GM10847 (cell line): ENCODE data around the gene TCF7L2.

Source experiments
- POLR2A ChIP-seq: IDR thresholded peaks from 2 replicates; pipeline ENCODE4 v1.6.1; 2011; ENCODE audit not compliant: insufficient read length; ENCODE audit errors: extremely low read depth

The TCF7L2 gene

DNA sequence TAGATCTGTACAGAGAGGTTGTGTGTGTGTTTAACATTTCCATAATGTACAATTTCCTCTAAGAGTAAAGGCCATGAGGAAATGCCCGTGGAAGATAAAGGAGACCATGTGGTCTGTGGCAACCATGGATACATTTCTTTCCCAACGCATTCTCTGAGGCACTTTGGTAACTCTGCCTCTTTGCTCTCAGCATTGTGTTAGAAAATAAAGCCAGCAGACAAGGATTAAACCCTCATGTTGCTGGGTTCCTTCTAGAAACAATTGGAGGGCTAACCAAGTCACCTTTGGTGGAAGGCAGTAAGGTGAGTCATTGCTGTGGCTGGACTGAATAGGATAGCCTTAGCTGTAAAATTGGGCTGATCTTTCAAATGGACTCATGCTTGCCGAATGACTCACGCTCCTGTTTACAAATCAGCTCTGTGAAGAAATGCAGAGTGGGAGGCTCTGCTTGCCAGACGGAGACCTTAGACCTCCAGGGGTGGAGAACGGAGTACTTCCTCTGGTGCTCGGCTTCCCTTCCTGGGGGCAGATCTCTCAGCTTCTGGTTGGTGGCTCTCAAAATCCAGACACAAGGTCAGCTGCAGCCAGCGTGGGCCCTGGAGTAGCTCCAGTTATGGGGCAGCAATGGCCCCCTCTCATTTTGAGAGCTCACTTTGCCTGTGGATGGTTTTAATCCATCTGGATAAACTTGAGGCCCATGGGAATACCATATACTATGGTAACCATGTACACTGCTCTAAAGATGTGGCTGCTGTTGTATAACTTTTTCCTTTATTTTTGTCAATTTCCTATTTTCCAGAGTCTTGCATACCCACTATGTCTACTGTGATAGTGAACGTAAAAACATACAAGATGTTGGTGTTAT lies 137.3 kb downstream of the TCF7L2 start:
- TF ChIP-seq POLR2A, result no peak

DNA sequence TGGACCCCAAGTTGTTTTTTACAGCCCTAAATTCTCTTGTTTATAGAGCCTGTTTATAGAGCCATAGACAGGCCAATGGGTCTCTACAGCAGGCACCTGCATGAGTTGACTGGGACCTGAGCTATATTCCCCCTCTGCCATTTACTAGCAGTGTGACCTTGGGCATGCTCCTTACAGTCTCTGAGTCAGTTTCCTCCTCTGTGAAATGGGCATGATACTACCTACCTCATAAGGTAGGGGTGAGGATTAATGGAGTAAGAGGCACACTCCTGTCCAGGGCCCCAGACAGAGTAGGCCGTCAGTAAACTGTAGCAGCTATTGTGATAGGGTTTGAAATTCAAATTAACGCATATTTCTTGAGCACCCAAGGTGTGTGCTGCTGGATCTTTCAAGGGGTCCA lies 138.1 kb downstream of the TCF7L2 start:
- TF ChIP-seq POLR2A, result no peak

DNA sequence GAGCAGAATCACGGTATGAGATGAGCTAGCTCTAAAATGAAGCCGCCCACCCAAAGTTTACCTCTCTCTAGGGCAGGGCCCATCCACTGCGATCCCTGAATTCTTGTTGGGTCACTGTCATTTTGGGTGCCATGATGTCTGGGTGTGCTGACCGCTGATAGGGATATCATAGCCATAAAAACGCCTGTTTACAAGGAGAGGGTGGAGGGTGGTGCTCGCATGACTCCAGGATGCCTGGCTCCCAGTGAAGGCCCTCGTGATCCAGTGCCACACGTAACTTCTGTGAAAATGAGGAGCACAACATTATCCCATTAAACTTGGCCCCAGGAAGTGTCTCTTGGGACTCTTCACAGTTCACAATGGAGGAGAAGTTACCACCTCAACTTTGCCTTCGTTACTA lies 139.5 kb downstream of the TCF7L2 start:
- no peak for TF ChIP-seq POLR2A

DNA sequence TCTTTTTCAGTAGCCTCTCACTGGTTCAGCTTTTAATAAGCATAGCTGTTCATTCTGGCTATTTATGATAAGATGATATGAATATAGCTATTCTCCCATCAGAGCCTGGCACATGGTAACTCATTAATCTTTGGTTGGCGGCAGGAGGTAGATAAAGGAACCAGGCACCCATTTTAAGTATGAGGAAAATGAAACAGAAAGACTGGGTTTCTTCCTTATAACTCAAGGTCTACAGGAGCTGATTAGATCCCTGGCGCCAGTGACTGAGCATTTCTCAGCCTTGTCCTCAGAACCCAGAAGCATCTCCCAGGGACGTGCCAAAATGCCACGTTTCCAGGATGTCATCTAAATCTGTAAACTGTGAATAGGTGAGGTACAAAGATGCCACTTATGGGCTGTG lies 141.9 kb downstream of the TCF7L2 start:
- TF ChIP-seq POLR2A, result no peak

DNA sequence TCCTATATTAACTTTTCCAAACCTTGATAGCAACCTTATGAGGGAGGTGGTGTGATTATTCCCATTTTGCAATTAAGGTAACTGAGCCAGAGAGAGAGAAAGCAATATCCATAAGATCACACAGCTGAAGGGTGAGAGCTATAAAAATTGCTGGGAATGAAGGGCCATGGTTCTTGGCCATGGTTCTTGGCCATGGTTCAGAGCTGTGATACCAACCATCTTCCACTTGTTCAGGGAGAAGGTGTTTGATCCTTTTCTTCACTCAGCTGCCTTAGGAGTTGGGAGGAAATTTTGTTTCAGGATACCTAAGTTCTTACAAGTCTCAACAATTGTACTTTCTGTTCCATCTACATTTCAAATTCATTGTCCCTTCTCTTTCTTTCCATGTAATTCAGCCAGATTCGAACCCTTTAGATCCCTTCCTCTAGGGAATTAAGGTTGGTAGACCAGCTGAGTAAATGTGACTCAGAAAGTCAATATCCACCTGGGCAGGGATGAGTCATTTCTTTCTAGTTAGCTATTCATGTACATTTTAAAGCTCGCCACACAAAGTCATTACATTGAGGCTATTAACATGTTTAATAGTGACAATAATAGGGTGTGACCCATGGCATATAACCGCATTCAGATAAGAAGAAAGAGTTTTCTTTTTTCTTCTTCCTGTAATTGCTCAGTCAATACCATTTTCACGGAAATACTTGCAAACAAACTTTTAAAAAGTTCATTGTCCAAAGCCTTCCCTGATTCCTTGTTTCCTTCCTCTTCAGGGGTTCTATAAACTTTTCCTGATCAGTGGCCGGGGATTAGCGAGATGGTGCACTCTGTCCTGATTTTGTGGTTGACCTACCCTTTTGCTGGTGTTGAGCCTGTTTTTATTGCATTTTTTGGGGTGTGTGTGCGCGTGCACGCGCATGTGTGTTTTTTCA lies 143.4 kb downstream of the TCF7L2 start:
- no peak for TF ChIP-seq POLR2A

DNA sequence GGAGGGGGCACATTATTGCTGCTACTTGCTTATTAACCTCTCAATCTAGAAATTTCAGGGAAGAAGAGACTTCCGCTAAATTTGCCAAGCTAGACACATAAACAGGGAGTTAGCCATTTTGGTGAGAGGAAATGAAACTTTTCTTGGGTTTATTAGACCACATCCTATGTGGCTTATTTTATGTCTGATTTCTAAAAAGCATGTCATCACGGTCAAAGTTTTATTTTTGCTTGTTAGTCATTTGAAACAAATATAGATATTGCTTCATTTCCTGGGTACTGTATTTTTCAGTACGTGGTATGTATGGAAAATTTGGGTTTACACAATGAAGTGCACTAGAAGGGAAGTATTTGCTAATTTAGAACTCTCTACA lies 144.1 kb downstream of the TCF7L2 start:
- TF ChIP-seq POLR2A, result no peak

DNA sequence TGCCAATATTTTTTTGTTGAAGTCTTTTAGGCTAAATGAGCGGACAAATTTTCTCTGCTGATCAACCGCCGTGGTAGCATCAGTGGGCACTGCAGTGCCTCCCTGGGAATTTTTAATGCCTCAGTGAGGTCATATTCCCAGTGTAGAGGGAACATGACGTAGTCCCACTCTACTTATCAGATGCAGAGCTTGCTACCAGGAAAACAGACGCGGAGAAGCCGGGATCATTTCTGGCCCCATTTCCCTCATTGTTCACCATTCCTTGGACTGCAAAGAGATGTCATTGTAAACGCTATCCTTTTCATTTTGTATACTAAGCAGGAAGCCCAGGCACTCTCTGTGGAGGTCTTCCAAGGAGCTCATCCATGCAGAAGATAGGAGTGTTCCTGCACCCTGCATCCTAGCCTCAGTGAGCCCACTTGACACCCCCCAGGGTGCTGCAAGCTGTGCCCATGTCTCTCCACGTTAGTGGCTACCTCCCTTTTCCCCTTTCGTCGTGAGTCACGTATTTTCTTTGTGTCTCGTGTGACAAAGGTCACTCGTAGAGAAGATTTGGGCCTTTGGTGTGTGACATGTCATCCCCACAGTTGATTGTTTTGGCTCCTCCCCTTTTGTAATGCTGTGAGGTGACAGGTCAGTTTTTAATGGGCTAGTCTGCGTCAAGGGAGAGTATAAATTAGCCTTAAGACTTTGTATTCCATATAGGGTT lies 145.5 kb downstream of the TCF7L2 start:
- TF ChIP-seq POLR2A, result no peak

DNA sequence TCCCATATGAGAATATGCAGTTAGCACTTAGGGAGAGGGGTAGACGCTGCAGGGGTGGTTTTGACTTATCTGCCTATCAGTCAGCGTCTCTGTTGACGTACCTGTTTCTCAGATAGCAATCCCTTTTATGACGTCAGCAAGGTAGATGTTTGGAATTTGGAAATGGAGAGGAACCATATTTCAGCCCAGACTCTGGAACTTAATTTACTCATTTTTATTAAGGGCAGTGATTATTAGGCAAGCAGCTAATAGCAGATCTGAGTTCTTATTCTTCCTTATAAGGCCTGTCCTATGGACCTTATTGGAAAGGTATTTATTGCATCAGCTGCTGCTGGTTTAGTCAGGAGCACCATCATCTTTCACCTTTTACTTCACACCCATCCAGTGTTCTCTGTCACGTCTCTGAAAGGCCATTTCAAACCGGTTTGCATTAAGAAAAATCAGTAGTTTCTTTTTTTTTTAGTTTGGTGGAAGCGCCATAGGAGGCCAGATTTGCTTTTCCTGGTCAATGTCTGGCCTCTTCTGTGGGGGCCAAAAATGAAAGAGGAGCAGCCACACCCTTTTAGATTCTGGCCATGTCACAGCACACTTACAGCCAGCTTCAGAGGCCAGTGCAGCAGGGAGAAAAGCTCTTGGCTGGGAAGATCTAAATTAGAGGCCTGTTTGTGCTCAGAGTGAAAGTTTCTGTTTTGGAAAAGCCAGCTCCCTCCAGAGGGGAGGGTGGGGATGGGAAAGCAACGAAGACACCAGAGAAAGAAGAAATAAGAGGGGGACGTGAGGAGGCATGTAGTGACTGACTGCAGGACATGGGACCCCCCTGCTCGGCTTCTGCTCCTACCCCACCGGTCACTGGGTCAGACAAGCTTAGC lies 146.3 kb downstream of the TCF7L2 start:
- TF ChIP-seq POLR2A, result no peak

DNA sequence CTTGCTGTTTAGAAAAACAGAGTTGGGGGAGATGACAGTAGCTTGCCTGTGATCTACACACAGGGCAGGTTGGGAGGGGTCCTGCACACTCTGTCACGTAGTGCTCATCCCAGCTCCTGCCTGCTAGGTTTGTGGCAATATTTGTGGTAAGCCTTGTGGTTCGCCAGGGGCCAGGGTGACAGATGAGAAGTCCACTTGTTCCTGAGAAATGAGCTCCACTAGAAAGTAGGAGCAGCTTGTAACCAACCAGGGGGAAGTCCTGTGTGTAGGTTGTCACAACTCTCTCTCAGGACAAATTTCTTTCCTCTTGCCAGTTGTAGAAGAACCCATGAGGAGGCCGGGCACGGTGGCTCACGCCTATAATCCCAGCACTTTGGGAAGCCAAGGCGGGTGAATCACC lies 147.0 kb downstream of the TCF7L2 start:
- no peak for TF ChIP-seq POLR2A

DNA sequence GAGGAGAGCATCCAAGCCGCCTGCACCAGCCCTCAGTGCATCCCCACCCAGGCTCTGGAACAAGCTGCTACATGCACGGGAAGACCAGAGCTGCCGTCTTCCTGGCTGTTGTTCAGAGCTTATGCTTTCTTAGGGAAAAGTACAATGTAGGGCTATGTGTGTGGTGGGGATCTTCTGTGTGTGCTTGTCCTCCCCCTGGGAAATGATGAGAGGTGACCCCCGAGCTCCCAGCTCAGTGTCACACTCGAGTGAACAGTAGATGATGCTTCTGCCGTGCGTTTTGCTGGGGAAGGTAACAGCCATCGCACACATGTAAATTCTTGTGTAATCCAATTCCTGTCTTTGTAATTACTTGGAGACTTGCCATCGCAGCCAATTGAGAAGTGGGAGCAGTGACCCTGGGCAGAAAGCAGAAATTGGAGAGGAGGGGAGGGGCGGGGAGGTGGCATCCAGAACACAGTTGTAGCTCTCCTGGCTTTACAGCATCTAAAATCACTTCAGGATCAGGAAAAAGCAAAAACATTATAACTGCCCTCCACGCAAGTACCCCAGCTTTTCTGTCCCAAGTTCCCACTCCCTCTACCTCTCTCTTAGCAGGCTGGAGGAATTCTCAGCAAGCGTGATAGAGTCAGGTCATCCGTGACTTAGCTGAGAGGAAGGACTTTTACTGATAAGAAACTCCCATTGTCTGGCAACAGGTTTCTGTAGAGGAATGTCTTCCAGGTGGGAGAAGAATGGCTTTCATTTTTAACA lies 149.6 kb downstream of the TCF7L2 start:
- no peak for TF ChIP-seq POLR2A

DNA sequence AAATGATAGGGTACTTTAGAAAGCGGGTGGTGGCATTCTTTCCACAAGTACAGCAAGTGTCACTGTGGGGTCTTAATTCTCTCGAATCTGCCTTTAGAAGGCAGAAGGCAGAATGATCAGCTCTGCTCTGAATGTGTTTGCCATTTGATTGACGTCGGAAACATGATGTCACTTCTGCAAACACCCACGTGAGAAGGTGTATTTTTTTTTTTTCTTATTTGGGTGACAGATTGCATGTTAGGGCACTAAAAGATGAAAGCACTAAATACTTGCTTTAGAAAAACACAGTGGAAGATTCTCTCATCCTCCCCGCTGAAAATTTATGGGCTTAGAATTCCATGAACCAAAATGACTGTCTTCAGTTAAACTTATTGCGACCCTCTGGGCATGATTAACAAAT lies 150.2 kb downstream of the TCF7L2 start:
- no peak for TF ChIP-seq POLR2A

DNA sequence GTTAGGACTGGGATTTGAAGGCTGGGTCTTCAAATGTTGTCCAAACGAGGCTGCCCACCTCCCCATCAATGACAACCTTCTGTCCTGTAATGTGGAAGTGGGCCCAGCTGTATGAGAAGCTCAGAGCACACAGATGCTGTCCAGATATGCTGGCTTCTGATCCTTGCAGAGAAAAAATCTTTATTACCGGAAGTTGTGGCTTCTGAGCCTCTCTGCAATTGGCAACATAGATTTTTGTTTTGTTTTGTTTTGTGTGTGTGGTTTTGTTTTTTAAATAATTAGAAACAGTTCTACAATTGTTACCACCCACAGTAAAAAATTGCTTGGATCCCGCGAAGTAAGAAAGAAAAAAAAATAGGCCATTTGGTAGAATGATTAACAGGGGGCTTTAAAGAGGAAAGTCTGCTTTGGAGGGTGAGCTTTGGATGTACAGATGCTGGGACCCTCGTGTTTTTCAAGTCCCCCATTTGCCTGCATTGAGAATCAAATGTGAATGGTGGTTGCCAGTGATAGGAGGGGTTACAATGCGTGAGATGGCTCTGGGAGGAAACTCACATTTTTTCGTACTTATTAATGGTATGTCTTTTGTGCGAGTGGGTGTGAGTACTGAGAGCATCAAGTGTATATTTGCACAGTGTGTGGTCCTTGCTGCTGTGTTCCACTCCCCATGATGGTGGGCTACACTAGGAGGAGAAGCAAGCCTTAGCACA lies 153.2 kb downstream of the TCF7L2 start:
- TF ChIP-seq POLR2A, result no peak

DNA sequence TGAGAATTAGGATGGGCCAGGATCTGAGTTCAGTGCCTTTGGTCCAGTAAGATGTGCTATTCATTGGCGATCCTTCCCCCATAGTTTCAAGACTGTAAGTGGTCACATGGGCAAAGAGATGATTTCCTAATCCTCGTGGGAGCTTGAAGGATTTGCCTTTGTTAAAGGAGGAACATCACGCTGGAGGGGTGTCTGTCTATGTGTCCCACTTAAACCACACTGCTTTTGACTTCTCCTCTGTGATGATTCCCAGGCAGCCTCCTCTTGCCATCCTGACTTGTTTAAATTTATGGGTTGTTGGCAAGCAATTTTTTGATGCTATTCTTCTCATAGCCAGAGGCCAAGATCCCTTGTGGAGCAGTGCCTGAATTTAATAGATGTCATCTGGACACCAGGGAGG lies 154.0 kb downstream of the TCF7L2 start:
- TF ChIP-seq POLR2A, result no peak
